ENCODE results near the gene ZNF277.

Gene ZNF277

DNA sequence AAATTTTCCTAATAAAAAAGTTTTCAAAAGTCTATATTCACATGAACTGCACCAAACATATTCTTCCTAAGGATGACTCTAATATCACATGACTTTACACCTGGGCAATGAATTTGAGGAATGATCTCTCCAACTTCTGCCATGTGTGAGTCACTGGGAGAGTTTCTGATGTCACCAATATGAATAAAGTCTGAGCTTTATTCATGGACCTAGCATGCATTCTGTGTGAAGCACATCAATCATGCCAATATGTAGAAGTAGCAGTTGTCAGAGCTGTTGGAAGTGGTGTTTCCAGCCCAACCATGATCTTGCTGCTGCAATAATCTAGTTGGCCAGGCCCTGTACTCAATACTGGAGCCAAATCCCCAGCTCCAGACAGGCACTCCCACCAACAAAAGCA is 152.0 kb downstream of the ZNF277 start:
- Histone ChIP-seq H3K27ac (ENCODE audit: low read depth, low read length) (no peak overlapping the region), H3K27me3 (ENCODE audit: control insufficient read depth, insufficient read depth, low read length) (no peaks in the 10 kb centered on the region), H3K9me3 (ENCODE audit: control insufficient read depth, insufficient read depth, low read depth, low read length) (no peaks in the 10 kb centered on the region), H3K36me3 (ENCODE audit: control insufficient read depth, insufficient read depth, low read length) (no peaks in the 10 kb centered on the region), H3K4me1 (ENCODE audit: control insufficient read depth, insufficient read depth, low read length) (peaks cover 10% of the 10 kb centered on the region), H3K9ac (ENCODE audit: low read length) (no peak overlapping the region), H3K4me3 (ENCODE audit: low read depth, low read length) (no peak overlapping the region)

GRCh38 chr7:112359086-112359485 is 152.6 kb downstream of the ZNF277 start:
- no peak overlapping the region for H3K4me3 ChIP-seq (ENCODE audit: low read depth, low read length)
- no peaks in the 10 kb centered on the region for H3K9me3 ChIP-seq (ENCODE audit: control insufficient read depth, insufficient read depth, low read depth, low read length)
- no peak overlapping the region for H3K9ac ChIP-seq (ENCODE audit: low read length)
- H3K27me3 ChIP-seq (ENCODE audit: control insufficient read depth, insufficient read depth, low read length): no peaks in the 10 kb centered on the region
- H3K27ac ChIP-seq (ENCODE audit: low read depth, low read length): no peak overlapping the region
- H3K36me3 ChIP-seq (ENCODE audit: control insufficient read depth, insufficient read depth, low read length): no peaks in the 10 kb centered on the region
- peaks cover 10% of the 10 kb centered on the region for H3K4me1 ChIP-seq (ENCODE audit: control insufficient read depth, insufficient read depth, low read length)

- H3K27me3 ChIP-seq (ENCODE audit: control insufficient read depth, insufficient read depth, low read length): no peaks in the 10 kb centered on the region
- H3K4me3 ChIP-seq (ENCODE audit: low read depth, low read length): no peak overlapping the region
- H3K4me1 ChIP-seq (ENCODE audit: control insufficient read depth, insufficient read depth, low read length): peaks cover 10% of the 10 kb centered on the region
- H3K36me3 ChIP-seq (ENCODE audit: control insufficient read depth, insufficient read depth, low read length): no peaks in the 10 kb centered on the region
- no peak overlapping the region for H3K9ac ChIP-seq (ENCODE audit: low read length)
- no peak overlapping the region for H3K27ac ChIP-seq (ENCODE audit: low read depth, low read length)
- H3K9me3 ChIP-seq (ENCODE audit: control insufficient read depth, insufficient read depth, low read depth, low read length): no peaks in the 10 kb centered on the region
Measured at GRCh38 chr7:112360681-112361080, 154.2 kb downstream of the ZNF277 start.

DNA sequence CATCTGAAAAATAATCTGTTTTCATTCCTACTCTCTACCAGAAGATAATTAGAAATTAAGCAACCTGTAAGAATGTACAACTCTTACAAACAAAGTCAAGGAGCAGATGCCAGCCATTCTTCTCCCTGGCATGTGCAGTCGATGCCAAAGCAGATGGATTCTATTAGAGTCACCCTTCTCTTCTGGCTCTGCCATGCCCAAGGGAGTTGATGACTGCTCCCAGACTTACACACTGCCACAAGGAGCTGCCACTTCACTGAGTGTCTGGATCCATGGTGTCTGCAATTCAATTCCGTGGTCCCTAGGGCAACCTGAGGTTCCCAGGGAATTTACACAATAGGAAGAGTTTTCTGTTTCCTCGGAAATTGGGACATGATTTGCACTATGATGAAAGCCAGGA is 154.7 kb downstream of the ZNF277 start:
- no peak overlapping the region for H3K27ac ChIP-seq (ENCODE audit: low read depth, low read length)
- no peak overlapping the region for H3K9ac ChIP-seq (ENCODE audit: low read length)
- H3K9me3 ChIP-seq (ENCODE audit: control insufficient read depth, insufficient read depth, low read depth, low read length): no peaks in the 10 kb centered on the region
- no peaks in the 10 kb centered on the region for H3K36me3 ChIP-seq (ENCODE audit: control insufficient read depth, insufficient read depth, low read length)
- no peak overlapping the region for H3K4me3 ChIP-seq (ENCODE audit: low read depth, low read length)
- H3K4me1 ChIP-seq (ENCODE audit: control insufficient read depth, insufficient read depth, low read length): peaks cover 10% of the 10 kb centered on the region
- no peaks in the 10 kb centered on the region for H3K27me3 ChIP-seq (ENCODE audit: control insufficient read depth, insufficient read depth, low read length)

DNA sequence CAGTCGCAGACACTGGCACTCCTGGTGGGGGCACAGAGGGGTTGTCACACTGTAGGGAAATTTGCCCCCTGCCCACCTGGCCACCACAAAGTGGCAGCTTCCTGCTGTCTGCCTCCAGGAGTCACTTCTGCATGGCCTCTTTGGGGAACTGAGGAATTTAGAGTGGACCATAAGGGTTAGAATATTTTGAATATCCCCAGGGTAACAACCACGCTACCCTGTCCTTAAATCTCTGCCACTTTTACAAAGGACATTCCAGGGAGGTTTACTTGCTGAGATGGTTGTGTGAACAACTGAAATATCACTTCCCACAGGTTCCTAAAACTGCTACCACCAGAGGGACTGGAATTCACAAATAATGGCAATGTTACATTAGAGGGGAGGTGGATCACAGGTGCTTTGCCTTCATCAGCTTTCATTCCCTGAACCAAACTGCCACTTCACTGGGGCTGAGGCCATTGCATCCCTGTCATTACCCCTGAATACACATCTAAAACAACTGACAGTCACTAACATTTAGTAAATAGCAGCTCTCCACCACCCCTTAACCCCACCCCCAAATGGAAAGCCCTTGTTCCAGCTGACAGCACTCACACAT is 155.7 kb downstream of the ZNF277 start:
- Histone ChIP-seq H3K27me3 (ENCODE audit: control insufficient read depth, insufficient read depth, low read length) (no peaks in the 10 kb centered on the region), H3K36me3 (ENCODE audit: control insufficient read depth, insufficient read depth, low read length) (no peaks in the 10 kb centered on the region), H3K9me3 (ENCODE audit: control insufficient read depth, insufficient read depth, low read depth, low read length) (no peaks in the 10 kb centered on the region), H3K9ac (ENCODE audit: low read length) (no peak overlapping the region), H3K27ac (ENCODE audit: low read depth, low read length) (no peak overlapping the region), H3K4me1 (ENCODE audit: control insufficient read depth, insufficient read depth, low read length) (peaks cover 10% of the 10 kb centered on the region), H3K4me3 (ENCODE audit: low read depth, low read length) (no peak overlapping the region)

DNA sequence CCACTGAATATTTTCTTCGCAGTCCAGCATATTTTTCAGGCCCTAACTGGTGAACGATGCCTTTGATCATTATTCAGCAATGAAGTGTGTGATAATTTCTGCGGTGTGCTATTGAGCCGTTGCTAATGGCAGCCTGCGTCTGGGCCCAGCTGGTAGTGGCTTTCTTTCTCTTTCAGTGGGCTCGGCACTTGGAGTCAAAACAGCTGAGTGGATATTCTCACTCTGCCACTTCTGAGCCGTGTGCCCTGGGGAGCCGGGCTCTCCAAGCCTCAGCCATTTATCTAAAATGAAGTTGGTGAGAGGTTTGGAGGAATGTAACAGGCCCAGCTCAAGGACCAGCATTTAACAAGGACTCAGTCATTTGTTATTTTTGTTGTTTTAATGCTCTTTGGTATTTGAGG is 156.2 kb downstream of the ZNF277 start:
- Histone ChIP-seq H3K27me3 (ENCODE audit: control insufficient read depth, insufficient read depth, low read length) (no peaks in the 10 kb centered on the region), H3K4me3 (ENCODE audit: low read depth, low read length) (no peak overlapping the region), H3K9ac (ENCODE audit: low read length) (no peak overlapping the region), H3K4me1 (ENCODE audit: control insufficient read depth, insufficient read depth, low read length) (peaks cover 10% of the 10 kb centered on the region), H3K27ac (ENCODE audit: low read depth, low read length) (no peak overlapping the region), H3K36me3 (ENCODE audit: control insufficient read depth, insufficient read depth, low read length) (no peaks in the 10 kb centered on the region), H3K9me3 (ENCODE audit: control insufficient read depth, insufficient read depth, low read depth, low read length) (no peaks in the 10 kb centered on the region)

DNA sequence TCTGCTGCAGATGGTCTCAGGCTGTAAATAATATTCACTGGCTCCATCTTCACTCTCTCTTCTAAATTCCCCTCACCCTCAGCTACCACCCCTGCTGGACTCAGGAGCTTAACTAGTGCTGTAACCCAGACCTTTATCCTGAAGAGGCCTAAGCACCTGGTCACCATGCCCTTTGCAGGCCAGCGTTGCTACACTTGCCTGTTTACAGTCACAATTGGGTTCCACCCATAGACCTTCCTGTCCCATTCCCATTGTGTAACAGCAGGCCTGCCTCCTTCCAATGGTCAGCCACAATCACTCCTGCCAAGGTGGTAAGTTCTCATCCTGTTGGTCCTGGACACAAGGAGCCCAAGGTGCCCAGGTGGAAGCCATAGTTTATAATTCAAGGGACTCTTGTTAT is 157.9 kb downstream of the ZNF277 start:
- no peak overlapping the region for H3K9ac ChIP-seq (ENCODE audit: low read length)
- H3K4me1 ChIP-seq (ENCODE audit: control insufficient read depth, insufficient read depth, low read length): peaks cover 10% of the 10 kb centered on the region
- no peaks in the 10 kb centered on the region for H3K27me3 ChIP-seq (ENCODE audit: control insufficient read depth, insufficient read depth, low read length)
- no peaks in the 10 kb centered on the region for H3K9me3 ChIP-seq (ENCODE audit: control insufficient read depth, insufficient read depth, low read depth, low read length)
- no peak overlapping the region for H3K27ac ChIP-seq (ENCODE audit: low read depth, low read length)
- no peak overlapping the region for H3K4me3 ChIP-seq (ENCODE audit: low read depth, low read length)
- H3K36me3 ChIP-seq (ENCODE audit: control insufficient read depth, insufficient read depth, low read length): no peaks in the 10 kb centered on the region

- Histone ChIP-seq H3K9me3 (ENCODE audit: control insufficient read depth, insufficient read depth, low read depth, low read length) (no peaks in the 10 kb centered on the region), H3K36me3 (ENCODE audit: control insufficient read depth, insufficient read depth, low read length) (no peaks in the 10 kb centered on the region), H3K27me3 (ENCODE audit: control insufficient read depth, insufficient read depth, low read length) (no peaks in the 10 kb centered on the region), H3K4me3 (ENCODE audit: low read depth, low read length) (no peak overlapping the region), H3K27ac (ENCODE audit: low read depth, low read length) (no peak overlapping the region), H3K9ac (ENCODE audit: low read length) (no peak overlapping the region), H3K4me1 (ENCODE audit: control insufficient read depth, insufficient read depth, low read length) (peaks cover 12% of the 10 kb centered on the region)
Measured at GRCh38 chr7:112365551-112365950, 159.1 kb downstream of the ZNF277 start.

DNA sequence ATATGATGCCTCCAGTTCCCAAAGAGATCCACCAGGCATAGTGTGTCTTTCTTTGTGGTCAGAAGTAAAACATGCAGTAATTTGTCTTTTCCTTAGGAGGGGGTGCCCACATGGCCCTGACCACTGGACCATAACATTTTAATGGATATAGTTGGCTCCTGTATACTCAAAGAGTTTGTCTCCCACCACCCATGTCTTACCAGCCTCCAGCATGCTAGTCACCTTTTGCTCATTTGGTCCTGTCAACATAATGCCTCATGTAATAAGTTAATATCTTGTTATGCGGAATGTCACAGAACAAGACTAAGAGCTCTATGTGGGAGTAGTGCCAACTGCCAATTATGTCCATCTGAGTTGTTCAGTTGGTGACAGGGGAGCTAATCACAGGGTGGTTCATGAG is 160.4 kb downstream of the ZNF277 start:
- Histone ChIP-seq H3K9me3 (ENCODE audit: control insufficient read depth, insufficient read depth, low read depth, low read length) (no peaks in the 10 kb centered on the region), H3K36me3 (ENCODE audit: control insufficient read depth, insufficient read depth, low read length) (no peaks in the 10 kb centered on the region), H3K4me1 (ENCODE audit: control insufficient read depth, insufficient read depth, low read length) (peaks cover 14% of the 10 kb centered on the region), H3K9ac (ENCODE audit: low read length) (no peak overlapping the region), H3K27ac (ENCODE audit: low read depth, low read length) (no peak overlapping the region), H3K27me3 (ENCODE audit: control insufficient read depth, insufficient read depth, low read length) (no peaks in the 10 kb centered on the region), H3K4me3 (ENCODE audit: low read depth, low read length) (no peak overlapping the region)

DNA sequence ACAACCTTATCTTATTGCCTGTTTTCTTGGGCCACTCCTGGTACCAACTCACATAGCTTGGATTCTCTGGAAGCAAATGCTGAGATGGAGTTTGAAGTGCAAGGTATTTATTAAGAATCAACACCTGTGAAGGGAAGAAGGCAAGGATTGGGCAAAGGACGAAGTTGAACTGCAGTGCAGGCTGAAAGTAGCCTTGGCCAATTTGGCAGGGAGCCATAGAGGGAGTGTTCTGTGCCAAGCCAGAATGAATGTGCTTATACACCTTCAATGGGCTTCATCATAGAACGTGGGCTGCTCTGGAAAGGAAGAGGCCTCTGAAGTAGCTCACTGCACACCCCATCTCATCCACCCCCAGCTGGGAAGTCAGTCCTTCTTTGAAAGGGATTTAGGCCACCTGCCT is 163.9 kb downstream of the ZNF277 start:
- H3K36me3 ChIP-seq (ENCODE audit: control insufficient read depth, insufficient read depth, low read length): no peaks in the 10 kb centered on the region
- no peaks in the 10 kb centered on the region for H3K9me3 ChIP-seq (ENCODE audit: control insufficient read depth, insufficient read depth, low read depth, low read length)
- H3K27me3 ChIP-seq (ENCODE audit: control insufficient read depth, insufficient read depth, low read length): no peaks in the 10 kb centered on the region
- peaks cover 3% of the 10 kb centered on the region; the same call in 1 of the 2 replicates for H3K4me1 ChIP-seq (ENCODE audit: control insufficient read depth, insufficient read depth, low read length)
- H3K4me3 ChIP-seq (ENCODE audit: low read depth, low read length): no peak overlapping the region
- no peak overlapping the region for H3K27ac ChIP-seq (ENCODE audit: low read depth, low read length)
- no peak overlapping the region for H3K9ac ChIP-seq (ENCODE audit: low read length)

- Histone ChIP-seq H3K9ac (ENCODE audit: low read length) (no peak overlapping the region), H3K27ac (ENCODE audit: low read depth, low read length) (no peak overlapping the region), H3K36me3 (ENCODE audit: control insufficient read depth, insufficient read depth, low read length) (no peaks in the 10 kb centered on the region), H3K4me3 (ENCODE audit: low read depth, low read length) (no peak overlapping the region), H3K27me3 (ENCODE audit: control insufficient read depth, insufficient read depth, low read length) (no peaks in the 10 kb centered on the region), H3K9me3 (ENCODE audit: control insufficient read depth, insufficient read depth, low read depth, low read length) (no peaks in the 10 kb centered on the region), H3K4me1 (ENCODE audit: control insufficient read depth, insufficient read depth, low read length) (peaks cover 3% of the 10 kb centered on the region; the same call in 1 of the 2 replicates)
Measured at GRCh38 chr7:112371701-112372100, 165.2 kb downstream of the ZNF277 start.

GRCh38 chr7:112372101-112372500 is 165.6 kb downstream of the ZNF277 start:
- peaks cover 3% of the 10 kb centered on the region; the same call in 1 of the 2 replicates for H3K4me1 ChIP-seq (ENCODE audit: control insufficient read depth, insufficient read depth, low read length)
- no peaks in the 10 kb centered on the region for H3K9me3 ChIP-seq (ENCODE audit: control insufficient read depth, insufficient read depth, low read depth, low read length)
- no peak overlapping the region for H3K4me3 ChIP-seq (ENCODE audit: low read depth, low read length)
- H3K36me3 ChIP-seq (ENCODE audit: control insufficient read depth, insufficient read depth, low read length): no peaks in the 10 kb centered on the region
- H3K27ac ChIP-seq (ENCODE audit: low read depth, low read length): no peak overlapping the region
- no peaks in the 10 kb centered on the region for H3K27me3 ChIP-seq (ENCODE audit: control insufficient read depth, insufficient read depth, low read length)
- no peak overlapping the region for H3K9ac ChIP-seq (ENCODE audit: low read length)

Data from HUES6 (cell line).